ENCODE data around the gene PSMD6.

DNA sequence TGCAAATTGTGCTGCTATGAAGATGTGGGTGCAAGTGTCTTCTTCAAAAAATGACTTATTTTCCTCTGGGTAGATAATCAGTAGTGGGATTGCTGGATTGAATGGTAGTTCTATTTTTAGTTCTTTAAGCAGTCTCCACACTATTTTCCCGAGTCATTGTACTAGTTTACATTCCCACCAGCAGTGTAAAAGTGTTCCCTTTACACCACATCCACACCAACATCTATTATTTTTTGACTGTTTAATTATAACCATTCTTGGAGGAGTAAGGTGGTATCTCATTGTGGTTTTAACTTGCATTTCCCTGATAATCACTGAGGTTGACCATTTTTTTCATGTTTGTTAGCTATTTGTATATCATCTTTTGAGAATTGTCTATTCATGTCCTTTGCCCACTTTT, 19.7 kb upstream of the PSMD6 start:
- TF ChIP-seq, protein P1, sequence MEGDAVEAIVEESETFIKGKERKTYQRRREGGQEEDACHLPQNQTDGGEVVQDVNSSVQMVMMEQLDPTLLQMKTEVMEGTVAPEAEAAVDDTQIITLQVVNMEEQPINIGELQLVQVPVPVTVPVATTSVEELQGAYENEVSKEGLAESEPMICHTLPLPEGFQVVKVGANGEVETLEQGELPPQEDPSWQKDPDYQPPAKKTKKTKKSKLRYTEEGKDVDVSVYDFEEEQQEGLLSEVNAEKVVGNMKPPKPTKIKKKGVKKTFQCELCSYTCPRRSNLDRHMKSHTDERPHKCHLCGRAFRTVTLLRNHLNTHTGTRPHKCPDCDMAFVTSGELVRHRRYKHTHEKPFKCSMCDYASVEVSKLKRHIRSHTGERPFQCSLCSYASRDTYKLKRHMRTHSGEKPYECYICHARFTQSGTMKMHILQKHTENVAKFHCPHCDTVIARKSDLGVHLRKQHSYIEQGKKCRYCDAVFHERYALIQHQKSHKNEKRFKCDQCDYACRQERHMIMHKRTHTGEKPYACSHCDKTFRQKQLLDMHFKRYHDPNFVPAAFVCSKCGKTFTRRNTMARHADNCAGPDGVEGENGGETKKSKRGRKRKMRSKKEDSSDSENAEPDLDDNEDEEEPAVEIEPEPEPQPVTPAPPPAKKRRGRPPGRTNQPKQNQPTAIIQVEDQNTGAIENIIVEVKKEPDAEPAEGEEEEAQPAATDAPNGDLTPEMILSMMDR (IDR thresholded peaks at IDR 0.05; ENCODE audit: extremely low read depth in 1 of 2, insufficient read depth in 1 of 2, low read depth in 1 of 2, low read length in 2 of 2) = no peak
- TF ChIP-seq, protein P2, sequence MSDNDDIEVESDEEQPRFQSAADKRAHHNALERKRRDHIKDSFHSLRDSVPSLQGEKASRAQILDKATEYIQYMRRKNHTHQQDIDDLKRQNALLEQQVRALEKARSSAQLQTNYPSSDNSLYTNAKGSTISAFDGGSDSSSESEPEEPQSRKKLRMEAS (IDR thresholded peaks at IDR 0.05; ENCODE audit: insufficient read depth, insufficient read length) = no peak

All from endothelial cell of umbilical vein (primary cell).